ENCODE data around the gene CENPF. TPM values are rescaled to one million over a fixed set of nuclear protein-coding genes. Genes with fewer than 3 reads are reported as not detected.

Gene CENPF
- total RNA-seq, 2 experiments from 2014 or later = 110 to 173 TPM

GRCh38 chr1:214570442-214570841, 32.6 kb upstream of the CENPF start:
- POLR2A ChIA-PET = no interaction called here
- Histone ChIP-seq H3K36me3 (ENCODE audit: insufficient read depth, low read length) (no peaks in the 10 kb centered on the region), H3K4me2 (ENCODE audit: low read length) (no peak overlapping the region), H3K4me1 (ENCODE audit: insufficient read depth, low read length, poor library complexity, severe bottlenecking) (no peaks in the 10 kb centered on the region), H2AFZ (ENCODE audit: low read length) (no peak overlapping the region), H3K9me3 (ENCODE audit: low read length) (no peaks in the 10 kb centered on the region), H3K9me2 (ENCODE audit: insufficient read depth, low read length) (no peaks in the 10 kb centered on the region), H4K20me1 (ENCODE audit: insufficient read depth, low read length) (no peaks in the 10 kb centered on the region), H3K4me3 (ENCODE audit: low read depth, low read length, poor library complexity, severe bottlenecking) (no peak overlapping the region), H3K79me2 (ENCODE audit: insufficient read depth, low read depth, low read length) (no peaks in the 10 kb centered on the region), H3K27ac (ENCODE audit: low read depth, low read length, poor library complexity, severe bottlenecking) (no peak overlapping the region)
- CTCF ChIA-PET (ENCODE audit: unreplicated experiment) = no interaction called here
- intact Hi-C loops (cut with micrococcal nuclease; ENCODE audit: unreplicated experiment) = no loop called here
- TF ChIP-seq CTCF (conservative IDR thresholded peaks at IDR 0.05; ENCODE audit: low read length) (no peak), EZH2phosphoT487 (IDR thresholded peaks at IDR 0.05; ENCODE audit: borderline replicate concordance, low read depth, low read length) (no peak)
- no peak for DNase-seq (ENCODE audit: low spot score)
- no TSS peak for BruUV-seq (replicated peaks)

GRCh38 chr1:214571281-214571680, 31.7 kb upstream of the CENPF start:
- H3K4me1 ChIP-seq (ENCODE audit: insufficient read depth, low read length, poor library complexity, severe bottlenecking) = no peaks in the 10 kb centered on the region
- H3K4me3 ChIP-seq (ENCODE audit: low read depth, low read length, poor library complexity, severe bottlenecking) = no peak overlapping the region
- no peaks in the 10 kb centered on the region for H3K36me3 ChIP-seq (ENCODE audit: insufficient read depth, low read length)
- CTCF ChIA-PET (ENCODE audit: unreplicated experiment) = no interaction called here
- no peak for DNase-seq (ENCODE audit: low spot score)
- no TSS peak for BruUV-seq (replicated peaks)
- H3K79me2 ChIP-seq (ENCODE audit: insufficient read depth, low read depth, low read length) = no peaks in the 10 kb centered on the region
- H3K9me3 ChIP-seq (ENCODE audit: low read length) = no peaks in the 10 kb centered on the region
- H2AFZ ChIP-seq (ENCODE audit: low read length) = no peak overlapping the region
- intact Hi-C loops (cut with micrococcal nuclease; ENCODE audit: unreplicated experiment) = no loop called here
- H3K27ac ChIP-seq (ENCODE audit: low read depth, low read length, poor library complexity, severe bottlenecking) = no peak overlapping the region
- TF ChIP-seq CTCF (conservative IDR thresholded peaks at IDR 0.05; ENCODE audit: low read length) (no peak), EZH2phosphoT487 (IDR thresholded peaks at IDR 0.05; ENCODE audit: borderline replicate concordance, low read depth, low read length) (no peak)
- no peaks in the 10 kb centered on the region for H4K20me1 ChIP-seq (ENCODE audit: insufficient read depth, low read length)
- POLR2A ChIA-PET = no interaction called here
- no peaks in the 10 kb centered on the region for H3K9me2 ChIP-seq (ENCODE audit: insufficient read depth, low read length)
- no peak overlapping the region for H3K4me2 ChIP-seq (ENCODE audit: low read length)

DNA sequence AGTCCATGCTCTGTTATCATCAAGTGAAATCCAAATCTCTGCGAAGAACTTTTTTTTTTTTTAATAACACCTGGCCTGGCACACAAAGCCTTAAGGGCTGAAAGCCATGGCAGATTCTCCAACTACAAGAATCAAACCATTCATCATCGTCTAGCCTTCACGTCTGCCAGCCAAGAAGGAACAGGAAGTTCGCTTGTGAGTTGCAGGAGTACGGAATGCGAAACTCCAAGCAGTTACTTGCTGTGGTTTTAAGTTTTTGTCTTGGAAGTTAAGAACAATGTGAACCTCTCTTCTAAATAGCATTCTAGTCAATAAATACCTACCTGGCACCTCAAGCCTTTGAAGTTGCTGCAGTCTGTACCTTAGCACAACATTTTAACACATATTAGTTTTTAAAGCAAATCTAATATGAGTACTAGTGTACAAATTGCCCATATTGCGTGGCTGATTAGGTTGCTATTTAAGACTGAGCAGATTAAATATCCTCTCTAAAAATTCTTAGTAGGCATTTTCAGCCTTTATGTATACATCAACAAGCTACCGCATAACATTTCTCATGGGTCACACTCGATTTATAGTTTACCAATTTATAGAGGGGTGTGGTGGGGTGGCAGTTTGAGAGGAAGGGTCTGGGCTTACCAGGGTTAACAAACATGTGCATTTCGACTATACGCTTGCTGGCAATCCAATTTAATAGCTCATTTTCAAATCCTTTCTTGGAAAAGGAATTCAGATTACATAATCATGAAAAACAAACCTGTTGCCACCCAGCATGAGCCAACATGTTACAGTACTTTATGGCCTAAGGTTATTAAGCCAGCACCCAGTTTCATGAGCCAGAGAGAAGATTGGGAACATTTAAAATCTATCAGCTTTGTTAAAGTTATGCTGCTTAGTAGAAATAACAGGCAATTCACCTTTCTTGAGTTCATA, 29.3 kb upstream of the CENPF start:
- intact Hi-C loops (cut with micrococcal nuclease; ENCODE audit: unreplicated experiment) = no loop called here
- H3K9me2 ChIP-seq (ENCODE audit: insufficient read depth, low read length) = no peaks in the 10 kb centered on the region
- no peak overlapping the region for H3K4me2 ChIP-seq (ENCODE audit: low read length)
- H3K4me3 ChIP-seq (ENCODE audit: low read depth, low read length, poor library complexity, severe bottlenecking) = no peak overlapping the region
- H3K27ac ChIP-seq (ENCODE audit: low read depth, low read length, poor library complexity, severe bottlenecking) = no peak overlapping the region
- no peak overlapping the region for H2AFZ ChIP-seq (ENCODE audit: low read length)
- no peak for DNase-seq (ENCODE audit: low spot score)
- H3K36me3 ChIP-seq (ENCODE audit: insufficient read depth, low read length) = no peaks in the 10 kb centered on the region
- no peak for TF ChIP-seq CTCF (conservative IDR thresholded peaks at IDR 0.05; ENCODE audit: low read length)
- no peak for TF ChIP-seq EZH2phosphoT487 (IDR thresholded peaks at IDR 0.05; ENCODE audit: borderline replicate concordance, low read depth, low read length)
- POLR2A ChIA-PET = no interaction called here
- no peaks in the 10 kb centered on the region for H4K20me1 ChIP-seq (ENCODE audit: insufficient read depth, low read length)
- no peaks in the 10 kb centered on the region for H3K9me3 ChIP-seq (ENCODE audit: low read length)
- CTCF ChIA-PET (ENCODE audit: unreplicated experiment) = interaction anchor here (0.8 kb wide), 1 partner anchor 359 kb away, joined by 6 read pairs; no protein-coding TSS in a partner anchor
- H3K4me1 ChIP-seq (ENCODE audit: insufficient read depth, low read length, poor library complexity, severe bottlenecking) = no peaks in the 10 kb centered on the region
- H3K79me2 ChIP-seq (ENCODE audit: insufficient read depth, low read depth, low read length) = no peaks in the 10 kb centered on the region
- no TSS peak for BruUV-seq (replicated peaks)

Data from OCI-LY7 (cell line).